ENCODE measurements around the gene MTHFD1L.
"Not testable (repeated sequence)": the region's sequence is repeated elsewhere in the genome, so short reads cannot be mapped to it uniquely, and the experiment has no call there.

MTHFD1L gene

DNA sequence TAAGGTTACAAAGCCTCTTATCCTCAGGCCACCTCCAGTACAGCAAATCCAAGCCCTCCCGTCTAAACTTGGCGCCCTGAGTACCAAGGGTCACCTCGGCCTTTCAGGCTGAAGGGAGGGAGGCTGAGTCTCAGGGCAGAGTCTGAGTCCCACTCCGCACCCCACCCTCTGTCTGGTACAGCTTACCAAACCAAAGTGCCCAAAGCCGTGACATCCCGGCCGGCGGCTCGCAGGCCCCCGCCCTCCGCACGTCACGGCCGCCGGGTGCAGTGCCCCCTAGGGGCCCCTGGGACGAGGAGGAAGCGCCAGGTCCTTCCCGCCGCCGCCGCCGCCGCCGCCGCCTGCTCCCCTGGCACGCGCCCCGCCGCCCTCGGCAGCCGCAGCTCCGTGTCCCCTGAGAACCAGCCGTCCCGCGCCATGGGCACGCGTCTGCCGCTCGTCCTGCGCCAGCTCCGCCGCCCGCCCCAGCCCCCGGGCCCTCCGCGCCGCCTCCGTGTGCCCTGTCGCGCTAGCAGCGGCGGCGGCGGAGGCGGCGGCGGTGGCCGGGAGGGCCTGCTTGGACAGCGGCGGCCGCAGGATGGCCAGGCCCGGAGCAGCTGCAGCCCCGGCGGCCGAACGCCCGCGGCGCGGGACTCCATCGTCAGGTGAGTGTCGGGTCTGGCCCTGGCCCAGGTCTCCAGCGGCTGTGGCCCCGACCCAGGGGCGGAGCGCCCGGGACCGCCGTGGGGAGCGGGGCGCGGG lies at the start of gene MTHFD1L:
TSS of gene MTHFD1L (plus strand) at position 297 of the 741 bp plus-strand sequence. CDS start at position 418, 121 bp downstream.
- DNase-seq (ENCODE audit: low read depth), result peak; percentile 86

DNA sequence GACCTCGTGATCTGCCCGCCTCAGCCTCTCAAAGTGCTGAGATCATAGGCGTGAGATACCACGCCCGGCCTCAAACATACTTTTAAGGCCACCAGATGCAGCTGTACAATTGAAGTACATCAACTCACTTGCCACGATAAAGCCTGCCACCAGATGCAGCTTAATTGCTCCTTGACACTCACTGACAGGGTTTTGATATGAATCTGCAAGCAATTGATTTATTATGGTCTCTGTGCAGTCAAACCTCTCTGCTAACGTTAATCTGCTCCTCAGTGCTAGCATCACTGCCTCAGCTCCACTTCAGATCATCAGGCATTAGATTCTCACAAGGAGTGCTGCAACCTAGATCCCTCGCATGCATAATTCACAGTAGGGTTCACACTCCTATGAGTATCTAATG lies 48.9 kb upstream of the MTHFD1L start:
- not testable (repeated sequence) for DNase-seq (ENCODE audit: low read depth)

DNA sequence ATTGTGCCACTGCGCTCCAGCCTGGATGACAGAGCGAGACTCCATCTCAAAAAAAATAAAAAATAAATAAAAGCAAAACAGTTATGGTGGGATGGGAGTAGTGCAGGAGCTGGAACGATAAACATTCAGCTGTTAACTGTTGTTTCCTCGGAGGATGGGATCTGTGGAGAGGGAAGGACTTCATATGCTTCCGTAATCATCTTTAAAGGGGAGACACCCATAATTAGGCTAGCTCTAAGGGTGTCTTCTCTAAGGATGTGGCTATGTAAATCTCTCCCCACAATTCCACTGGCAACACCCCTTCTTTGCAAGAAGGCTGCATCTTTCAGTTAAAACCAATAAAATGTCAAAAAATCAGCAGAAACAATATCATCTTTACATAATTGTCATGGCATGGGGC lies 42.6 kb upstream of the MTHFD1L start:
- no peak for DNase-seq (ENCODE audit: low read depth)

DNA sequence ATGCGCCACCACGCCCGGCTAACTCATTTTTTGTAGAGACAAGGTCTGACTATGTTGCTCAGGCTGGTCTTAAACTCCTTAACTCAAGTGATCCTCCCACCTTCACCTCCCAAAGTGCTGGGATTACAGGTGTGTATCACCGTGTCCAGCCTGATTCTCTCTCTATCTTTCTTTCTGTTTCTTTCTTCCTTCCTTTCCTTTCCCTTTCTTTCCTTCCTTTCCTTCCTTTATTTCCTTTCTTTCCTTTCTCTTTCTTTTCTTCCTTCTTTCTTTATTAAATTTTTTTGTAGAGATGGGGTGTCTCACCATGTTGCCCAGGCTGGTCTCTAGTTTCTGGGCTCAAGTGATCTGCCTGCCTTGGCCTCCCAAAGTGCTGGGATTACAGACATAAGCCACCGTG lies 38.7 kb upstream of the MTHFD1L start:
- DNase-seq (ENCODE audit: low read depth), result no peak

DNA sequence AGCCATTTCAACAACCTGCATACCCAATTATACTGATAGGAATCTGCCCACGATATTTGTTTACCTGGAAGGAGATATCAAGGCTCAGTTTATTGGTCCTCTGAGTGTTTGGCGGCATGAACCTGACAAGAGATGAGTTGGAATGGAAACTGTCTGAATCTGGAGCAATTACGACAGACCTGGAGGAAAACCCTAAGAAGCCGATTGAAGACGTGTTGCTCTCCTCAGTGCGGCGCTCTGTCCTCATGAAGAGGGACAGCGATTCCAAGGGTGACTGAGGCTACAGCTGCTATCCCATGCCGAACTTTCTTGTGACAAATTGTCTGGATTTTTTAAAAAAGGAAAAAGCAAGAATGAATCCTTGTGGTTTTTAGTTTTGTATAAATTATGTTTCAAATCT lies 37.4 kb upstream of the MTHFD1L start:
- DNase-seq (ENCODE audit: low read depth), result not testable (repeated sequence)

DNA sequence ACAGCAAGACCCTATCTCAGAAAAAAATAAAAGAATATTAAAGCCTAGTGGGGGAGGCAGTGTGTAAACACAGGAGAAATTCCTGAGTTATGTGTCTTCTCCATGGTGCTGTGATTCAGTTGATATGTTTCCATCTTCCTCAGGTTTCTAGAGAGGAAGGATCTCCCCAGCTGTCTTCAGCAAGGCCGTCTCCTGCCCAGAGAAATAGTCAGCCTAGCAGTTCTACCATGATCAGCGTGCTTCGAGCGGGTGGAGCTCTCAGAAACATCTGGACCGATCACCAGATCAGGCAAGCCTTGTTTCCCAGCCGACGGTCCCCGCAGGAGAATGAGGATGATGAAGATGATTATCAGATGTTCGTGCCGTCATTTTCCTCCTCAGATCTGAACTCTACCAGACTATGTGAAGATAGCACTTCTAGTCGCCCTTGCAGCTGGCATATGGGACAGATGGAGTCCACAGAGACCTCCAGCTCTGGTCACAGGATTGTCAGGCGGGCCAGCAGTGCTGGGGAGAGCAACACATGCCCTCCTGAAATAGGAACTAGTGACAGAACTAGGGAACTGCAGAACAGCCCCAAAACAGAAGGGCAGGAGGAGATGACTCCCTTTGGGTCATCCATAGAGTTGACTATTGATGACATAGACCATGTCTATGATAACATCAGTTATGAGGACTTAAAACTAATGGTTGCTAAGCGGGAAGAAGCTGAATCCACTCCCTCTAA lies 34.9 kb upstream of the MTHFD1L start:
- peak; percentile 46 for DNase-seq (ENCODE audit: low read depth)

DNA sequence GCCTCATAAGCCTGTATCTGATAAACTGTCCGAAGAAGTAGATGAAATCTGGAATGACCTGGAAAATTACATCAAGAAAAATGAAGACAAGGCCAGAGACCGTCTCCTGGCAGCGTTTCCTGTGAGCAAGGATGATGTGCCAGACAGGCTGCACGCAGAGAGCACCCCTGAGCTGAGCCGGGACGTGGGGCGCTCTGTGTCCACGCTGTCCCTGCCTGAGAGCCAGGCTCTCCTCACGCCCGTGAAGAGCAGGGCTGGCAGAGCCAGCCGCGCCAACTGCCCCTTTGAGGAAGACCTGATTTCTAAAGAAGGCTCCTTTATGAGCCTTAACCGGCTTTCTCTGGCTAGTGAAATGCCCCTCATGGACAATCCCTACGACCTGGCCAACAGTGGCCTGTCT lies 33.9 kb upstream of the MTHFD1L start:
- no peak for DNase-seq (ENCODE audit: low read depth)

DNA sequence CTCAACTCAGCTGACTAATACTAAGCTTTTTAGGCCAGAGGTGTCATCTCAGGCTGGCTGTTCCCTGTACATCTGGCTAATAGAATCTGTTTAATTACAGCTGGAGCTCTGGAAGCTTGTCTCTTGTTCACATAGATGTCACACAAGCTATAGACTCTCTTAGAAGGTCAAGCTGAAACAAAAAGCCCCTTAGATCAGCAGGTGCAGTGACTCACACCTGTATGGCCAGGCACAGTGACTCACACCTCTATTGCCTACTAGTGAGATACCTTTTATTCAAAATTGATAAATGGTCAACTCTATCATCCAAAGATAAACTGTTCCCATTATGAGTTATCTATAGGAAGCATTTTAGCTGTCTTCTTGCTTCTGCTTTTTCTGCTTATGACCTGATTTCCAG lies 29.9 kb upstream of the MTHFD1L start:
- DNase-seq (ENCODE audit: low read depth), result no peak

DNA sequence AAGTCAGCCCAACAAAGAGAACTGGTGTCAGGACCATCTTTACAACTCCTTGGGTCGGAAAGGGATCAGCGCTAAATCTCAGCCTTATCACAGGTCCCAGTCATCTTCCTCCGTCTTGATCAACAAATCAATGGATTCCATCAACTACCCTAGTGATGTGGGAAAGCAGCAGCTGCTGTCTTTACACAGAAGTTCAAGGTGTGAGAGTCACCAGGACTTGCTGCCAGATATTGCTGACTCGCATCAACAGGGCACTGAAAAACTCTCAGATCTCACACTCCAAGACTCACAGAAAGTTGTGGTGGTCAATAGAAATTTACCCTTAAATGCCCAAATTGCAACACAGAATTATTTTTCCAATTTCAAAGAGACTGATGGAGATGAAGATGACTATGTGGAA lies 25.3 kb upstream of the MTHFD1L start:
- DNase-seq (ENCODE audit: low read depth), result no peak

DNA sequence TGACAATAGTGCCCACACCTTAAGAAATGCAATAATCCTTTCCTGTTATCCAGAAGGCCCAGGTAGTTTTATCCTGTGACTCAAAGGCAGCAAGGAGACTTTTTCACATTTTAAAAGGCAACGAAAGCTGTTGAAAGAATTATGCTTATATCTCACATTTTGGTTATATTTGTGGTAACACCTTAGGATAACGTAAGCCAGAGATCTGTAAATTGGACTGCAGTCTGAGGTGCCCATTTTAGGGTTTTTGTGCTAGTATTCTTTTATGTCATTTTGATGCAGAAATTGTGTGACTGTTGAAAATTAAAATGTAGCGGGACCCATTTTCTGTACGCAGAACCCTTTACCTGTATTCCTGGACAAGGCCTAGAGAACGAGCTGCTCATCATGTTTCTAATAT lies 24.3 kb upstream of the MTHFD1L start:
- DNase-seq (ENCODE audit: low read depth), result no peak

DNA sequence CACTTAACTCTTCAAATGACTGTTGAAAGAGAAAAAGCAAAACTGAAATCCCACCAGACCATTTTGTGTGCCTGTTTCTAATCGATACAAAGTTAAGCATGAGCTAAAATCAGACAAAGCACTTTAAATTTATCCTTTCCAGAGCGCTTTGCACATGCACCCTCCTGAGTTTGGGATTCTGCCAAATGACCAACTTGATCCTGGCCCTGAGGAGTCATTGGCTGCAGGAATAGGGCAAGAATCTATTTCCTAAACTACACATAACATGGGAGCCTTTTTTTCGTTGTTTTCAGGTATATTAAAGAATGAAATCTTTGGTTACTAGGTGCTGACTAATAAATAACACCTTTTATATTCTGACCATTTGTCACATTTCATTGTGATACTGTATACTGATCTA lies 23.8 kb upstream of the MTHFD1L start:
- no peak for DNase-seq (ENCODE audit: low read depth)

DNA sequence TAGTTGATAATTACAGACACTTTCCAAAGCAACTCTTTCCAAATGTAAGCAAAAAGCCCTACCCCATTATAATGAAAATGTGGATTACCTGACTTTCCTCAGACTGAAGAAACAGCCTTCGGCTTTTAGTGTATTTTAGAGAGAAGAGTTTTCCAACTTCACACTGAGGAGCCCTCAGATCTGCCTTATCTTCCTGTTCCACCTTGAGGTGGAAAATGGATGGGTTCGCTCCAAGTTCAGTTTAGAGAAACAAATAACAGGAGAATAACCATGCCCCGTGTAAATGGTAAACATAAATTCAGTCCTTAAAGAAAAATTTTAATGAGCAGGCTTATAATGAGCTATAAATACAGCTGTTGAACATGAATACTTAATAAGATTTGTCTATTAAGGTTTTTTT lies 21.1 kb upstream of the MTHFD1L start:
- DNase-seq (ENCODE audit: low read depth), result no peak

DNA sequence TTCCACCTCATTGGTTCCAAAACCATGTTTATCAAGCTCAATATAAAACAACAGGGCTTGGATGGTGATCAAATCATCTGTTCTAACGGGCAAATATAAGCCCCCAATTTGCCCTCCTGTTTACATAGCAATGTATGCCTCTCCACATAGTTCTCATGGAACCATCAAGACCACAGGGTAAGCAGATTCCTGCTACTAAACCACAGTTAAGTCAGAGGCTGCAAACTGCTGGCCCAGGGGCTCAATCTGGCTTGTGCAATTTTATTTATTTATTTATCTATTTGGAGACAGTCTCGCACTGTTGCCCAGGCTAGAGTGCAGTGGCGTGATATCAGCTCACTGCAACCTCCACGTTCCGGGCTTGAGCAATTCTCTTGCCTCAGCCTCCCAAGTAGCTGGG lies 18.9 kb upstream of the MTHFD1L start:
- DNase-seq (ENCODE audit: low read depth), result no peak

DNA sequence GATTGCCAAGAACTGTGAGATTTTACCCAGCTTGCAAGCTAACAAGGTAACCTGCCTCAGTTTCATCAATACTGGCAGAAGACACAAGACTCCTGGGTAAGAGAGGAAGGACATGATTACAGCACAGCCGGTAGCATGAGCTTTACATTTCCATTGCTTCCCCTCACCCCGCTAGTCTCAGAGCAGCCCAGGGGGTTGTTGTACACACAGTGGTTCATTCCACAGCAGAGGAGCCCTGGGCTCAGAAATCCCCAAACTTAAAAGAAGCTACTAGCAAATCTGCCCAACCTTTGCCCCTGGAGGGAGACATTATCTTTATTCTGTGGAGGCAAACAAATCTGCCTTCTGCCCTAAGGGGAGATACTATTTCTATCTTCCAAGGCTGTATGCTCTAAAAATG lies 17.1 kb upstream of the MTHFD1L start:
- no peak for DNase-seq (ENCODE audit: low read depth)

DNA sequence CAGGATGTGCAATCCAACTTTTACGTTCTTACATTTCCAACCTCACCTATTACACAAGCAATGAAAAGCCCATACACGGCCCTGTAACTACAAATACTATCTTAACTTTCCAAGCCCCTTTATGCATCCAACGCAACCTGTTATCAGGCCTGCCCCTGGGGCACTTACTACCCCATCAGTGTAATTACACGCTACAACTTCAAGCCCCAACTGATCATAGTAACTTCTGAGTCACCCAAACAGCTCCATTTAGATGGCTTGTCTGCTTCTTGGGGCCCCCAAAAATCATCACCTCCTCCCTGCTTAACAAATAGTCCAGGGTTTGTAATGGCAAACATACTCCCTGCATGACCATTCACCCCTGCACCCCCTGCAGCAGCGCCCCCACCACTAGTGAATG lies 11.1 kb upstream of the MTHFD1L start:
- not testable (repeated sequence) for DNase-seq (ENCODE audit: low read depth)

DNA sequence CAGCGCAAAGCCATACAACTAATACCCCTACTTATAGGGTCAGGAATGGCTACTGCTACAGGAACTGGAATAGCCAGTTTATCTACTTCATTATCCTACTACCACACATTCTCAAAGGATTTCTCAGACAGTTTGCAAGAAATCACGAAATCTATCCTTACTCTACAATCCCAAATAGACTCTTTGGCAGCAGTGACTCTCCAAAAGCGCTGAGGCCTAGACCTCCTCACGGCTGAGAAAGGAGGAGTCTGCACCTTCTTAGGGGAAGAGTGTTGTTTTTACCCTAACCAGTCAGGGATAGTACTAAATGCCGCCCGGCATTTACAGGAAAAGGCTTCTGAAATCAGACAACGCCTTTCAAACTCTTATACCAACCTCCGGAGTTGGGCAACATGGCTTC lies 10.3 kb upstream of the MTHFD1L start:
- not testable (repeated sequence) for DNase-seq (ENCODE audit: low read depth)

DNA sequence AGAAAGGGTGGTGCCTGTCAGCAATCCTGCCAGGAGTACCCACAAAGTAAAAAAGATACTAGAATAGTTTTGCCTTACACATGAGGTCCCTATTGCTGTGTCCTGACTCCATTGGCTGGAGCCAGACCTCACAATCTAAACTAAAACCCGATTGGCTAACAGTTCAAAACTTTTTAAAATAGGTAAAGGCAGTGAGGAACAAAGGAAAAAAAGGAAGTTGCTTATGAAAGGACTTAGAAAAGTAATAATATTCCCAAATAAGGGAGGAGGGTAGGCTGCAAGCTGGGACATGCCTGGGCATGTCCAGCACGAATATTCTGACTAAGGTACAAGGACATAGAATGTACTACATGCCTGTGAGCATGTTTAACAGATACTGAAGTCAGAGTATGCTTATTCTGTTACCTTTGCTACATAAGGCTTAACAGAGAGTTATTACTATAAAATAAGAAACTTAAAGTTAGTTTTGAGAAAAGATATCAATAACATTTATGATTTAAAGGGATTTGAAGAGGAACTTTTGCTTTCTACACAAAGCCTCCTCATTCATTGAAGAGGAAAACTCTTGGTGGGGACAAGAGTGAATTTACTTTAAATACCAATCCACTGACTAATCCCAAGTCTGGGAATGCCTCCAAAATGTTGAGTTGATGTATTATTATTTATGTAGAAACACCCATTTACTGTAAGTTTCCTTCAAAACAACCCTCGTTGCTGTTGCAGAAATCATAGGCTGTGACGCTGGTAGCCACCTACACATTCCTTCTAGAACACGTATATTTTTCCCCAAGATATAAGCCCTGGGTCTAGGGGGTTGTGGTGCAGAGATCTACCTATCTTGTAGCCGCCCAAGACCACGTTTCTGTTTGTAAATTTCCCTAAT lies 8.2 kb upstream of the MTHFD1L start:
- DNase-seq (ENCODE audit: low read depth), result peak; percentile 95

DNA sequence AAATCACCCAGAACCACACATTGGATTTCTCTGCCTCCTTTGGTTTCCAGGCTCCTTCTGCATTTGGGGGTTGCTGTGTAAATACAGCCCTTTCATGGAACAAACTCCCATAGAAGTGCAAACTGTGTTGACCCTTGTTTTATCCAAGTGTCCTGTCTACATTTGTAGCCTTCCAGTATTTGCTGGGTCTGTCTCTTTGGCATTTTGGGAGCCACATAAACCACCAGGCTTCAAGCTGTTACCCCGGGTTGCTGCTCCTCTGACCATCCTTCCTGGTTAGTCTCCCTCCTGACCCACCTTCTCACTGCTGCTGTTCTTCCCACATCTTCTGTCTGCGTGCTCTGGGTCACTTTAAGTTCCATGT lies 7.6 kb upstream of the MTHFD1L start:
- no peak for DNase-seq (ENCODE audit: low read depth)

DNA sequence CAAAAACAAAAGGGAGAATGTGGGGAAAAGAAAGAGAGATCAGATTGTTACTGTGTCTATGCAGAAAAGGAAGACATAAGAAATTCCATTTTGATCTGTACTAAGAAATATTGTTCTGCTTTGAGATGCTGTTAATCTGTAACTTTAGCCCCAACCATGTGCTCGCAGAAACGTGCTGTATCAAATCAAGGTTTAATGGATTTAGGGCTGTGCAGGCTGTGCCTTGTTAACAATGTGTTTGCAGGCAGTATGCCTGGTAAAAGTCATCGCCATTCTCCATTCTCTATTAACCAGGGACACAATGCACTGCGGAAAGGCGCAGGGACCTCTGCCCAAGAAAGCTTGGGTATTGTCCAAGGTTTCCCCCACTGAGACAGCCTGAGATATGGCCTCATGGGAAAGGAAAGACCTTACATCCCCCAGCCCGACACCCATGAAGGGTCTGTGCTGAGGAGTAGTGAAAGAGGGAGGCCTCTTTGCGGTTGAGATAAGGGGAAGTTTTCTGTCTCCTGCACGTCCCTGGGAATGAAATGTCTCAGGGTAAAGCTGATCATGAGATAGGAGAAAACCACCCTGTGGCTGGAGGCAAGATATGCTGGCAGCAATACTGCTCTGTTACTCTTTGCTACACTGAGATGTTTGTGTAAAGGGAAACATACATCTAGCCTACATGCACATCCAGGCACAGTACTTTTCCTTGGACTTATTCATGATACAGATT lies 3.9 kb upstream of the MTHFD1L start:
- DNase-seq (ENCODE audit: low read depth), result not testable (repeated sequence)

DNA sequence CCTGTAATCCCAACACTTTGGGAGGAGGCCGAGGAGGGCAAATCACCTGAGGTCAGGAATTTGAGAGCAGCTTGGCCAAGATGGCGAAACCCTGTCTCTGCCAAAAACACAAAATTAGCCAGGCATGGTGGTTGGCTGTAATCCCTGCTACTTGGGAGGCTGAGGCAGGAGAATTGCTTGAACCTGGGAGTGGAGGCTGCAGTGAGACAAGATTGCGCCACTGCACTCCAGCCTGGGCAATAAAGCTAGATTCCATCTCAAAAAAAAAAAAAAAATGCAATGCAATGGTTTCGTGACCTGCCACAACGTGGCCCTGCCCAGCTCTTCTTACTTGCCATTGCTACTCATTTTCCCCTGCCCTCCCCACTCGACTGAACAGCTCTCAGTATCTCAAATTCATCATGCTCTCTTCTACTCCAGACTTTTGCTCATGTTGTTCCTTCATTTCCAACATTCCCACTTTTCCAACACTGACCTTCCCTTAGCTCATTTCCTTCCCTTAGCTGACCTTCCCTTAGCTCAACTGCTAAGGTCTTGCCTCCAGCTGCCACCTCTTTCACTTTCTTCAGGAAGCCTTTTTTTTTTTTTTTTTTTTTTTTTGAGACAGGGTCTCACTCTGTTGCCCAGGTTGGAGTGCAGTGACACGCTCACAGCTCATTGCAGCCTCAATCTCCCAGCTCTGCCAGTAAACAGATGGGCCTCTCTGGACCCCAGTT lies 2.1 kb upstream of the MTHFD1L start:
- DNase-seq (ENCODE audit: low read depth), result no peak

DNA sequence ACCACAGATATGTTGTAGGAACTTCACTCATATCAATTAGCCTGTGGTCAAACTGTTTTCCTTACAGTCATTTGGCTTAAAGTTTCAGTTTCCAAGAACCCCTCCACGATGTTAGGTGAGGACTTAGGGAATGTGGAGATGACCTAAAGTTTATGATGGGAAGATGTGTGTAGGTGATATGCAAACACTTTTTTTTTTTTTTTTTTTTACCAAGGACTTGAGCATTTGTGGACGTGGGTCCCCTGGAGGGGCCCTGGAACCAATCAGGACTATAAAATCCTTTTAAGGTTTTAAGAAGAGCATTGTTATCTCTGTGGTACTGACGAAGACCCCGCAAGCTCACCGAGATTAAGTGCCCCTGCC lies 478 bp upstream of the MTHFD1L start:
- DNase-seq (ENCODE audit: low read depth), result peak; percentile 10

Data from ELR (cell line).